Smooth muscle cell (in vitro differentiated cells): ENCODE results near the gene TAS2R7. TPM values are rescaled to one million over a fixed set of nuclear protein-coding genes. Genes with fewer than 3 reads are reported as not detected.
A peak's percentile ranks its signal among the peaks of the same experiment; 100 is the strongest.

Experiments
- DNase-seq: peaks from one replicate; lab custom pipeline; 2025; ENCODE audit not compliant: unreplicated experiment; lab: John Stamatoyannopoulos, UW
- H2AFZ ChIP-seq: fragments of 200-600 bp; sonication (generic); 2 replicates; pipeline ENCODE4 v1.6.0; 2016; ENCODE audit warnings: antibody characterized with exemption, low read depth, mild to moderate bottlenecking
- H3F3A ChIP-seq: fragments of 200-600 bp; sonication (generic); 2 replicates; pipeline ENCODE4 v1.6.0; 2017; ENCODE audit warnings: antibody characterized with exemption, low read depth
- H3K27ac ChIP-seq: fragments of 200-600 bp; sonication (generic); 2 replicates; pipeline ENCODE4 v1.5.1; 2016; ENCODE audit warnings: low read depth, mild to moderate bottlenecking
- H3K27me3 ChIP-seq: fragments of 200-600 bp; sonication (generic); 2 replicates; pipeline ENCODE4 v1.6.1; 2016; ENCODE audit warnings: low read depth, mild to moderate bottlenecking
- H3K36me3 ChIP-seq: fragments of 200-600 bp; sonication (generic); 2 replicates; pipeline ENCODE4 v1.5.1; 2016; ENCODE audit warnings: low read depth
- H3K4me1 ChIP-seq: fragments of 200-600 bp; sonication (generic); 2 replicates; pipeline ENCODE4 v1.5.1; 2016; ENCODE audit warnings: low read depth
- H3K4me2 ChIP-seq: fragments of 200-600 bp; sonication (generic); 2 replicates; pipeline ENCODE4 v1.6.0; 2016; ENCODE audit warnings: mild to moderate bottlenecking
- H3K4me3 ChIP-seq: fragments of 200-600 bp; sonication (generic); 2 replicates; pipeline ENCODE4 v1.5.1; 2016; ENCODE audit warnings: mild to moderate bottlenecking
- H3K79me2 ChIP-seq: fragments of 200-600 bp; sonication (generic); 2 replicates; pipeline ENCODE4 v1.6.0; 2016; ENCODE audit warnings: low read depth, mild to moderate bottlenecking
- H3K9ac ChIP-seq: fragments of 200-600 bp; sonication (generic); 2 replicates; pipeline ENCODE4 v1.6.0; 2016; ENCODE audit warnings: low read depth
- H3K9me3 ChIP-seq: fragments of 200-600 bp; sonication (generic); replicated peaks from 2 replicates; pipeline ENCODE4 v1.5.1; 2016; ENCODE audit warnings: low read depth
- H4K20me1 ChIP-seq: fragments of 200-600 bp; sonication (generic); 2 replicates; pipeline ENCODE4 v1.6.0; 2016; ENCODE audit warnings: low read depth
- CTCF ChIP-seq: fragments of 200-600 bp; sonication (generic); IDR thresholded peaks from 2 replicates; pipeline ENCODE4 v1.5.1; 2017; ENCODE audit warnings: borderline replicate concordance, mild to moderate bottlenecking, antibody characterized with exemption; ENCODE audit not compliant: insufficient read depth, poor library complexity, severe bottlenecking
- WGBS: methylation state at CpG from one replicate; pipeline ENCODE4 v1.1.7; 2016; ENCODE audit warnings: low lambda C conversion rate; 5-methylcytosine and 5-hydroxymethylcytosine counted together
- polyA plus RNA-seq: library from polyadenylated mRNA; unstranded; fragments of >200 nt; fragmentation: Nextera tagmentation; extraction: Ambion mirVana; gene quantifications from 2 replicates; pipeline ENCODE4 v1.2.1, GENCODE V29; 2016
- small RNA-seq: library from RNA; depleted of rRNA; stranded (forward); fragments of <200 nt; gene quantifications from one replicate; pipeline ENCODE3, GENCODE V24; 2014
- total RNA-seq: library from RNA; depleted of rRNA; stranded (reverse); fragments of >200 nt; gene quantifications from 2 replicates; pipeline ENCODE4 v1.2.3, GENCODE V29; 2014

Gene TAS2R7
- total and polyA plus RNA-seq, 2 experiments from 2014 or later: not detected

GRCh38 chr12:10756194-10756593, 46.2 kb downstream of the TAS2R7 start:
- Histone ChIP-seq H3K27ac (no peak overlapping the region), H3K4me2 (no peak overlapping the region), H2AFZ (no peak overlapping the region), H3K36me3 (no peaks in the 10 kb centered on the region), H3K9me3 (peaks cover 3% of the 10 kb centered on the region), H3F3A (no peaks in the 10 kb centered on the region), H3K27me3 (peaks cover 12% of the 10 kb centered on the region), H3K4me3 (no peak overlapping the region), H3K79me2 (no peaks in the 10 kb centered on the region), H3K9ac (no peak overlapping the region), H4K20me1 (no peaks in the 10 kb centered on the region), H3K4me1 (no peaks in the 10 kb centered on the region)
- DNase-seq: no peak
- no peak for TF ChIP-seq CTCF
- 85% methylated on average over 4 of the region's 4 CpGs for WGBS

GRCh38 chr12:10753059-10753458, 49.4 kb downstream of the TAS2R7 start:
- H3K9ac ChIP-seq: no peak overlapping the region
- H3K27ac ChIP-seq: no peak overlapping the region
- H3K4me1 ChIP-seq: no peaks in the 10 kb centered on the region
- no peak for TF ChIP-seq CTCF
- H3K4me3 ChIP-seq: no peak overlapping the region
- H3F3A ChIP-seq: no peaks in the 10 kb centered on the region
- H3K36me3 ChIP-seq: no peaks in the 10 kb centered on the region
- H3K4me2 ChIP-seq: no peak overlapping the region
- no peaks in the 10 kb centered on the region for H3K79me2 ChIP-seq
- no peak for DNase-seq
- H2AFZ ChIP-seq: no peak overlapping the region
- H3K9me3 ChIP-seq: peaks cover 3% of the 10 kb centered on the region
- WGBS: 61% methylated on average over 4 of the region's 4 CpGs
- no peaks in the 10 kb centered on the region for H3K27me3 ChIP-seq
- no peaks in the 10 kb centered on the region for H4K20me1 ChIP-seq

Small RNA genes lying within 50 kb of the gene (small RNA-seq; reads per million reads assigned to genes)
- 0.97 reads per million, percentile 30 among the genes with 10 or more reads in this experiment for gene PRR4

Other genes with a start within 250 kb of the TAS2R7 start
- gene MAGOHB, start 189.0 kb downstream of the TAS2R7 start, total RNA-seq: 24.0 and 40.1 TPM in 2 replicates
- gene MAGOHB, start 189.0 kb downstream of the TAS2R7 start, polyA plus RNA-seq: 62.2 and 68.4 TPM in 2 replicates
- gene STYK1, start 128.6 kb downstream of the TAS2R7 start, total RNA-seq: 0.85 and 1.2 TPM in 2 replicates
- 0.24 and 0.30 TPM in 2 replicates for gene STYK1, start 128.6 kb downstream of the TAS2R7 start, polyA plus RNA-seq
- gene YBX3, start 79.3 kb downstream of the TAS2R7 start, total RNA-seq: 93.5 and 129 TPM in 2 replicates
- 188 and 237 TPM in 2 replicates for gene YBX3, start 79.3 kb downstream of the TAS2R7 start, polyA plus RNA-seq
- 0.13 and 0.90 TPM in 2 replicates for gene TAS2R8, start 4.7 kb upstream of the TAS2R7 start, total RNA-seq
- gene TAS2R8, start 4.7 kb upstream of the TAS2R7 start, polyA plus RNA-seq: not detected in 2 replicates
- 0.81 and 1.8 TPM in 2 replicates for gene TAS2R9, start 7.5 kb upstream of the TAS2R7 start, total RNA-seq
- gene TAS2R9, start 7.5 kb upstream of the TAS2R7 start, polyA plus RNA-seq: 0.44 TPM in 1 of 2 replicates, not detected in the other
- gene TAS2R10, start 23.7 kb upstream of the TAS2R7 start, total RNA-seq: 3.2 and 8.4 TPM in 2 replicates
- gene TAS2R10, start 23.7 kb upstream of the TAS2R7 start, polyA plus RNA-seq: 0.50 and 1.6 TPM in 2 replicates
- gene PRR4, start 46.8 kb upstream of the TAS2R7 start, total RNA-seq: 6.7 and 65.0 TPM in 2 replicates
- gene PRR4, start 46.8 kb upstream of the TAS2R7 start, polyA plus RNA-seq: 2.7 and 4.2 TPM in 2 replicates
- 12.0 and 14.7 TPM in 2 replicates for gene PRH1, start 81.6 kb upstream of the TAS2R7 start, total RNA-seq
- gene PRH1, start 81.6 kb upstream of the TAS2R7 start, polyA plus RNA-seq: 12.5 and 12.9 TPM in 2 replicates
- 1.8 and 2.7 TPM in 2 replicates for gene TAS2R13, start 106.9 kb upstream of the TAS2R7 start, total RNA-seq
- not detected in 2 replicates for gene TAS2R13, start 106.9 kb upstream of the TAS2R7 start, polyA plus RNA-seq
- gene PRH2, start 126.6 kb upstream of the TAS2R7 start, total RNA-seq: not detected in 2 replicates
- 0.33 TPM in 1 of 2 replicates, not detected in the other for gene PRH2, start 126.6 kb upstream of the TAS2R7 start, polyA plus RNA-seq
- gene TAS2R14, start 136.6 kb upstream of the TAS2R7 start, total RNA-seq: 5.8 and 7.1 TPM in 2 replicates
- 1.2 and 2.5 TPM in 2 replicates for gene TAS2R14, start 136.6 kb upstream of the TAS2R7 start, polyA plus RNA-seq
- gene TAS2R50, start 184.3 kb upstream of the TAS2R7 start, total RNA-seq: 1.8 and 6.3 TPM in 2 replicates
- 0.78 TPM in 1 of 2 replicates, not detected in the other for gene TAS2R50, start 184.3 kb upstream of the TAS2R7 start, polyA plus RNA-seq
- 1.4 and 5.6 TPM in 2 replicates for gene TAS2R20, start 195.7 kb upstream of the TAS2R7 start, total RNA-seq
- gene TAS2R20, start 195.7 kb upstream of the TAS2R7 start, polyA plus RNA-seq: not detected in 2 replicates
- gene TAS2R19, start 220.0 kb upstream of the TAS2R7 start, total RNA-seq: 2.3 and 3.8 TPM in 2 replicates
- 0.24 and 0.26 TPM in 2 replicates for gene TAS2R19, start 220.0 kb upstream of the TAS2R7 start, polyA plus RNA-seq
- gene TAS2R31, start 228.8 kb upstream of the TAS2R7 start, total RNA-seq: 4.1 and 5.7 TPM in 2 replicates
- gene TAS2R31, start 228.8 kb upstream of the TAS2R7 start, polyA plus RNA-seq: not detected in 2 replicates